ENCODE results near the gene ATXN7.

The ATXN7 gene

DNA sequence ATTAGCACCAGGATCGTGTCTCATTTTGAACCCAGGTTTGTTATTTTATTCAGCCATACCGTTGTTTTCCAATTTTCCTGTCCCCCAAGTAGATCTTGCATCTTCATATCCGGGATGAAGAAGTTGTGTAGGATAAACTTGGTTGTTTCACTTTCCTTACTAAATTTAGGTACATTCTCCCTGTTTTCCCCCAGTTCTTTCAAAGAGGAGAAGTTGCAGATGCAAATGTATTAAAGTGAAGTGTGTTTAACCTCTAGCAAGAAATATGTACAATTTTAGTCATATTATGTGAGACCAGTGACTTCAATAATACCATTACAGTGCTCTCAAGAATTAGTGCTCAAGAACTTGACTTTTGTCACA is 1.3 kb downstream of the ATXN7 start:
- H3K27ac ChIP-seq: peak overlapping the region; percentile 95; the same call in 1 of the 2 replicates
- no peak for TF ChIP-seq CTCF (conservative IDR thresholded peaks at IDR 0.05)
- TF ChIP-seq ZFX (IDR thresholded peaks at IDR 0.05): no peak

GRCh38 chr3:63867225-63867624 is 3.6 kb downstream of the ATXN7 start:
- TF ChIP-seq CTCF (conservative IDR thresholded peaks at IDR 0.05) (no peak), ZFX (IDR thresholded peaks at IDR 0.05) (no peak)
- H3K27ac ChIP-seq: no peak overlapping the region

DNA sequence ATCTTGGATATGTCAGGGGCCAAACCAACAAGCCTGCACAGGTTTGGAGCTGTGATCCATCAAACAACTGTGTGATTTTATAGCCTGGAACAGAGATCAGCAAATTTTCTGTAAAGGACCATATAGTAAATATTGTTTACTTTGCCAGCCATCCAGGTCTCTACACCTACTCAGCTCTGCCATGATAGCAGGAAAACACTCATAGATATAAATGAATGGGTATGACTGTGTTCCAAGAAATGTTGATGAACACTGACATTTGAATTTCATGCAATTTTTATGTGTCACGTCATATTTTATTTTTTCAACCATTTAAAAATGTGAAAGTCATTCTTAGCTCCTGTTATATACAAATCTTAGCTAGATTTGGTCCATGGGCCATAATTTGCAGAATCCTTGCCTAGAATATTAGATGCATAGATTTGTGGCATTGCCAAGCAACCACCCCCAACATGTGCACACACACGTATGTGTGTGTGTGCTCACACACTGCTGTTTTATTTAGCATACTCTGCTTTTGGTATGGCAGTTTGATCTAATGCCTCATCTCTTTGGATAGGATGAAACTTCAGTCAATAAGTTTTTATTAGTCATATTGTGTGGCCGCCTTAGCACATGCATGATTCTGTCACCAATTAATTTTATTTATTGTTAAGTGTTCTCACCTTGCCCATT is 6.4 kb downstream of the ATXN7 start:
- TF ChIP-seq ZFX (IDR thresholded peaks at IDR 0.05) (no peak), CTCF (conservative IDR thresholded peaks at IDR 0.05) (no peak)
- no peak overlapping the region for H3K27ac ChIP-seq

GRCh38 chr3:63870615-63871005 is 6.9 kb downstream of the ATXN7 start:
- H3K27ac ChIP-seq: no peak overlapping the region

DNA sequence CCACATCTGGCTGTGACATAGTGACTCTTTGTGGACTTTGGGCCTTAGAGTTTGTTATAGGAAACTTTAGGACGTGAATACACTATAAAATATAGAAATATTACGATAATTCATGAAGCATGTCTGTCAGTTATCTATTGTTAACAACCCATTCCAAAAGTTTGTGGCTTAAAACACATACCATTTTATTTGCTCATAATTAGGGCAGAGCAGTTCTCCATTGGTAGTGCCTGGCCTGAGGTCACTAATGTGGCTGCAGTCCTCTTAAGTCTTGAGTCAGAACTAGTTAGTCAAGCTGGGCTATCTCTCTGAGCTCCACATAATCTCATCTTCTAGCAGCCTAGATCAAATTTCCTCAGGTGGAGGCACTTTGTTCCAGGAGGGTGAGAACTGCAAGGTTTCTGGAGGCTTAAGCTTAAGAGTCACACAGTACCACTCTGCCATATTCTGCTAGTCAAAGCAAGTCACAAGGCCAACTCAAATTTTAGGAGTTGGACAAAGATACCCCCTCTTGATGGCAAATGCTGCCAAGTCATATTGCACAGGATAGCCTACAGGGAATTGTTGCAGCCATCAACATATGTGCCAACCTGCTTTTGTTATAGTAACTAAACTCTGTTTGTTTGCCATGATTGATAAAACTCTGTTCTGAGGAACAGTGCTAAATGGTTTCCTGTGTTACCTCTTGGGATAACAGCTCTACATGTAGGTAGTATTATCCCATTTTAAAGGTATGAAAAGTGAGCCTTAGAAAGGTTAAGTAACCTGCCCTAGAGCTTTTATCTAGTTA is 8.7 kb downstream of the ATXN7 start:
- no peak for TF ChIP-seq ZFX (IDR thresholded peaks at IDR 0.05)
- TF ChIP-seq CTCF (conservative IDR thresholded peaks at IDR 0.05): no peak
- H3K27ac ChIP-seq: no peak overlapping the region

More at GRCh38 chr3:63870615-63871005, 6.9 kb downstream of the ATXN7 start:
- TF ChIP-seq ZFX (IDR thresholded peaks at IDR 0.05) (no peak), CTCF (conservative IDR thresholded peaks at IDR 0.05) (no peak)

- H3K27ac ChIP-seq: no peak overlapping the region
- TF ChIP-seq CTCF (conservative IDR thresholded peaks at IDR 0.05) (no peak), ZFX (IDR thresholded peaks at IDR 0.05) (no peak)
These were observed 11.1 kb downstream of the ATXN7 start for GRCh38 chr3:63874769-63875168.

GRCh38 chr3:63875510-63875909 is 11.8 kb downstream of the ATXN7 start:
- TF ChIP-seq CTCF (conservative IDR thresholded peaks at IDR 0.05) (no peak), ZFX (IDR thresholded peaks at IDR 0.05) (no peak)
- H3K27ac ChIP-seq: no peak overlapping the region
